HG02623 (cell line): ENCODE results near the gene CRB1.
A peak's percentile ranks its signal among the peaks of the same experiment; 100 is the strongest.

Experiments
- ATAC-seq: cut with Tn5 transposase; IDR thresholded peaks from one replicate; pipeline ENCODE4 v1.9.1; 2021; ENCODE audit warnings: moderate library complexity; ENCODE audit not compliant: unreplicated experiment

The CRB1 gene

DNA sequence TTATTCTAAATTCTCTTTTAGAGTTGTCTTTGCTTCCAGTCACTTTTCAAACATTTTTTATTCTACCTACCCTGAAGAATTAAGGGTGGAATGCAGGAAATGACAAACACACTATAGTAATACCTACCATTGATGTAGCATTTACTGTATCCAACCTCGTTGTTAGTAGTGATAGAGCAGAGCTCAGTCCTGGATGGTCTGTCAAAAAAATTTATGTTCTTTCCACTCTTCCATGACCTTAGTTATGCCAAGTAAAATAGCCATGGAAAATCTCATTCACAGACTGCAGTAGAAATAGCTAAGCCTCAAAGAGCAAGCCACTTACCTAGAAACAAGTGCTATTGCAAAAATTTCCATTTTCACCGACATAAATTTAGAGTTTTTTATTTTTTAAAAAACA, 74.6 kb downstream of the CRB1 start:
- ATAC-seq = no peak

GRCh38 chr1:197343663-197344273, 75.7 kb downstream of the CRB1 start:
- no peak for ATAC-seq

- no peak for ATAC-seq
These were observed 83.9 kb downstream of the CRB1 start for GRCh38 chr1:197351821-197352440.

GRCh38 chr1:197355248-197355995, 87.4 kb downstream of the CRB1 start:
- no peak for ATAC-seq

- ATAC-seq = peak; percentile 63
These were observed 88.9 kb downstream of the CRB1 start for GRCh38 chr1:197356723-197357533.

DNA sequence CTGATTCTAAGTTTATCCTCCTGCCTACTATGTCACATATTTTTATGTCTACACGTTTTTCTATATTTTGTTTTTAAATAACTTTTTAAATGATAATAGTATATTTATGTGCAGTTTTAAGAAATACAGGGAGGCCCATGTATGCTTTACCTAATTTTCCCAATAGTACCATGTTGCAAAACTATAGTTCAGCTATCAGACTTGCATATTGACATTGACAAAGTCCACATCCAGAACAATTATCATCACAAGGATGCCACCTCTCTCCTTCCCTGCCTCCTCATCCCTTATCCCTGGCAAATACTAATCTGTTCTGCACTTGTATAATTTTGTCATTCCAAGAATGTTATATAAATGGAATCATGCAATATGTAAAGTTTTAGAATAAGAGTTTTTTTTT, 90.9 kb downstream of the CRB1 start:
- ATAC-seq = no peak

- ATAC-seq = no peak
These were observed 92.0 kb downstream of the CRB1 start for GRCh38 chr1:197360068-197360467.

GRCh38 chr1:197362871-197363270, 94.8 kb downstream of the CRB1 start:
- no peak for ATAC-seq

- ATAC-seq = no peak
These were observed 95.8 kb downstream of the CRB1 start for GRCh38 chr1:197363855-197364254.

DNA sequence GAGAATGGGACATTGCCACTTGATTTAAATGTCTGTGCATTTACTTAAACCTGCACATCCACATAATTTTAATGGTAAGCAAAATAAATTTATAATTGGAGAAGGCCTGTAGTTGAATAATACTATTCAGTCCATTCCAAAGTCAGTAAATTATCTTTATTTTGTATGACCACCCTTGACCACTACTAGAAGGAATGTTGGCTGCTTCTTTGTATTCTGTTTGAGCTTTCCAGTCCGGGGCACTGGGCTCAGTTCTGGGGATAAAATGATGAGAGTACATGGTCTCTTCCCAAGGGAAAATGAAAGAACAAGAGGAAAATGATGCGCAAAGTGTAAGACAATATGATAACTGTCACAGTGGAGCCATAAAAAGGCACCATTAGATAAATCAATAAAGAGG, 98.9 kb downstream of the CRB1 start:
- ATAC-seq = no peak

DNA sequence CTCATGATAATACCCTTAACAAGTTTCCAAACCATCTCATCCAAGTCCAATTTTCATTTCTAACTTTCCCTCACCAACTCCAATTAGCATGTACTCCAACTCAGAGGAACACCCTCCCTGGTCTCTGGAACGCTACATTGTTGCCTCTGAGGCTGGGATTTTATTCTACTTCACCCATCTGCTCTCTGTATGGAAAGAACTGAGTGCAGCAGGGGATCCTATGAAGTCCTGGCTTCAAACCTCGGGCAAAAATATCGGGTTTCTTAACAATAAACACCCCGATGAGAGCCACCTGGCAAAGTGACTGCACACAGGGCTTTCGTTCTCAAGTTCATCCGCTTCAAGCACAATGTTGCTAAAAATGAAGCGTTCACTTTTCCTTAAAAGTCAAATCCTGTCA, 99.6 kb downstream of the CRB1 start:
- no peak for ATAC-seq

- ATAC-seq = no peak
These were observed 106.4 kb downstream of the CRB1 start for GRCh38 chr1:197374428-197374827.

GRCh38 chr1:197384471-197384870, 116.4 kb downstream of the CRB1 start:
- ATAC-seq = no peak

- ATAC-seq = no peak
These were observed 120.7 kb downstream of the CRB1 start for GRCh38 chr1:197388801-197389200.

GRCh38 chr1:197390856-197391255, 122.8 kb downstream of the CRB1 start:
- ATAC-seq = no peak

DNA sequence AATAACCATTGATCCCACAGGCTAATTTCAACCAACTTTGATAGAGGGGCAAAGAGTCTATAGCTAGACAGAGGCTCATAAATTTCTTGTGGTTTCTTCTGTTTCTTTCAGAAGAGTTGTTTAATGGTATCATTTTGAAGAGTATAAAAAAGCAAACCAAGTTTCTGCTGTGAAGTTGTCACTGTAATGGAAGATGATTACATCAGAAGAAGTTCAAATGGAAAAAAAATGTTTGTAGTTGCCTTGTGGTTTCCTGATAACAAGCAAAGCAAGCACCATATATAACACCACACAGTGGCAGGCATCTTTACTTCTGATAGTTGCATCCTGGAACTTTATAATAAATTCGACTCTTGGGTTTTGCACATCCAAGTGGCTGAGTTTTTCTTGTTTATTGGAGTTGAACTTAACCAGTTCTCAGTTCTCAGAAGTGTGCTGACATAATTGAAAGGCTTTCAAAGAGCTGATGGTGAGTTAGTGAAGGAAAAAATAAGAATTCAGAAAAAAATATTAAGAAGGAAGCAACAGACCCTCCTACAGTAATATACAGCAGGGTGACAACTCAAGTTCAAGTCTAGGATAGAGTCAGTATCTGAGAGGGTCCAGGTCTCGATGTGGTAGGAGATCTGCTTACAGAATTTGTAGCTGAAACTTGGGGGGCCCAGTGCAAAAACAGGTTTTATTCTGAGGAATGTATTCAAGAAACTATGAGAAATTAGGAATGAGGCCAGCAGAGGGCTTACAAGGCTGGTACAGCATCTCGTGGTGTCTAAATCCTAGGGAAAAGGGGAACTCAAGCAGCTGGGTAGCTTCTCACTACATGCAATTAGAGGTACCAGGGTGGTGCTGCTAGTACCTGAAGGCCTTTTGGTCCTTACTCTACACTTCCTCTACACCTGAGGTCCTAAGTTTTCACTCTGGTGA, 123.5 kb downstream of the CRB1 start:
- no peak for ATAC-seq

GRCh38 chr1:197392541-197392940, 124.5 kb downstream of the CRB1 start:
- no peak for ATAC-seq

DNA sequence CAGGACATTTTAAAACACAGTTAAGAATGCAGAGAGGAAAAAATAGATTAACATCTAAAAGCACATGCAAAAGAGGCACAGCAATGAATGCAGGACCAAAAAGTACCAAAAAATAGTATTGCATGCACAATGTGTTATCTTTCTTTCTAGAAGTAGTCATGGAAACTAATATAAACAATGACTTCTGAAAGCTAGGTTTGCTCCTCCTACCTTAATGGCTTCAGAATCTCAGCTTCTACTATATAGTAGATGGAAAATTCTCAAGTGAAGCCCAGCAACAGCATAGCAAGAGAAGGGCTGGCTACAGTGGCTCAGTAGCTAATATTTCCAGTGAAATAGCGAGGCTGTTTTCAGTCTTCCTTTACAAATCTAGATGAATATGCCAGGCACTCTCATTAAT, 125.1 kb downstream of the CRB1 start:
- ATAC-seq = no peak

- ATAC-seq = no peak
These were observed 125.7 kb downstream of the CRB1 start for GRCh38 chr1:197393772-197394171.

GRCh38 chr1:197394831-197395608, 127.0 kb downstream of the CRB1 start:
- ATAC-seq = no peak
